Thyroid gland (tissue), 4 donors: Measurements from ENCODE around the gene PLD1.

Experiments
- CTCF ChIP-seq, 6 experiments: fragments of 200-600 bp in 3 of 6; fragments of 450-650 bp in 3 of 6; sonication (generic) in 3 of 6; IDR thresholded peaks; one replicate each; pipeline ENCODE4 v1.5.1; 2016 to 2019; ENCODE audit warnings: antibody characterized with exemption in 6 of 6, mild to moderate bottlenecking in 2 of 6, inconsistent platforms in 1 of 6, moderate library complexity in 1 of 6
- POLR2A ChIP-seq, 2 donors: fragments of 450-650 bp; IDR thresholded peaks; one replicate each; pipeline ENCODE4 v1.6.1; 2017; ENCODE audit warnings: antibody characterized with exemption in 2 of 2, mild to moderate bottlenecking in 2 of 2, moderate library complexity in 1 of 2

- TF ChIP-seq CTCF (IDR thresholded peaks at IDR 0.05) (no peak), POLR2A (IDR thresholded peaks at IDR 0.05) (no peak)
Measured at GRCh38 chr3:171663805-171664204, 146.5 kb downstream of the PLD1 start.
